ENCODE measurements around the gene ADAMTS18. TPM values are rescaled to one million over a fixed set of nuclear protein-coding genes. Genes with fewer than 3 reads are reported as not detected.

ADAMTS18 gene
- total RNA-seq, 1 experiment from 2014 or later: not detected

DNA sequence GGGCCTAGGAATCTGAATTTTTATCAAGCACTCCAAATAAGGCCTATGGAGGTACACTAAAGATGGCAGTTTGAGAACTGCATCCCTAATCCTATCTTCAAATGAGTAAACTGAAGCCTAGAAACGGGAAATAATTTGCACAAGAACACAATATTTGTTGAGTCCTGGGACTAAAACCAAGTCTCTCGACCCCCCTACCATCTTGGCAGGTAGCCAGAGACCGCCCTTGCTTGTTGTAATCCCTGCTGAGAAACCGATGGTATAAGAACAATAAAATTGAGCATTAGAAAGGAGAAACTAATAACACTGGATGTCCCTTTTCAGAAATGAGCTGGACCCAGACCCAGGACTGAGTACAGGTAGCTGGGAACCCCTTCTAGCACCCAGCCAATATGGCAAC, 24.4 kb downstream of the ADAMTS18 start:
- TF ChIP-seq, protein P1, sequence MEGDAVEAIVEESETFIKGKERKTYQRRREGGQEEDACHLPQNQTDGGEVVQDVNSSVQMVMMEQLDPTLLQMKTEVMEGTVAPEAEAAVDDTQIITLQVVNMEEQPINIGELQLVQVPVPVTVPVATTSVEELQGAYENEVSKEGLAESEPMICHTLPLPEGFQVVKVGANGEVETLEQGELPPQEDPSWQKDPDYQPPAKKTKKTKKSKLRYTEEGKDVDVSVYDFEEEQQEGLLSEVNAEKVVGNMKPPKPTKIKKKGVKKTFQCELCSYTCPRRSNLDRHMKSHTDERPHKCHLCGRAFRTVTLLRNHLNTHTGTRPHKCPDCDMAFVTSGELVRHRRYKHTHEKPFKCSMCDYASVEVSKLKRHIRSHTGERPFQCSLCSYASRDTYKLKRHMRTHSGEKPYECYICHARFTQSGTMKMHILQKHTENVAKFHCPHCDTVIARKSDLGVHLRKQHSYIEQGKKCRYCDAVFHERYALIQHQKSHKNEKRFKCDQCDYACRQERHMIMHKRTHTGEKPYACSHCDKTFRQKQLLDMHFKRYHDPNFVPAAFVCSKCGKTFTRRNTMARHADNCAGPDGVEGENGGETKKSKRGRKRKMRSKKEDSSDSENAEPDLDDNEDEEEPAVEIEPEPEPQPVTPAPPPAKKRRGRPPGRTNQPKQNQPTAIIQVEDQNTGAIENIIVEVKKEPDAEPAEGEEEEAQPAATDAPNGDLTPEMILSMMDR (conservative IDR thresholded peaks at IDR 0.05; ENCODE audit: low read depth, low read length): no peak
- no peak for TF ChIP-seq EZH2 (IDR thresholded peaks at IDR 0.05; ENCODE audit: borderline replicate concordance, low read depth, low read length, poor library complexity, severe bottlenecking)
- no TSS peak for BruUV-seq (replicated peaks)
- Histone ChIP-seq H3K4me3 (ENCODE audit: low read depth, low read length, poor library complexity, severe bottlenecking) (no peak overlapping the region), H3K36me3 (ENCODE audit: insufficient read depth, low read length, poor library complexity, severe bottlenecking) (no peaks in the 10 kb centered on the region), H3K9me3 (ENCODE audit: low read depth, low read length, poor library complexity, severe bottlenecking) (no peaks in the 10 kb centered on the region), H3K27me3 (replicated peaks; ENCODE audit: insufficient read depth, low read depth, low read length, poor library complexity) (no peaks in the 10 kb centered on the region), H3K27ac (ENCODE audit: low read depth, low read length, poor library complexity, severe bottlenecking) (no peak overlapping the region), H3K4me1 (ENCODE audit: insufficient read depth, low read length, poor library complexity, severe bottlenecking) (no peaks in the 10 kb centered on the region)
- CTCF ChIA-PET: no interaction called here
- no peak for DNase-seq (ENCODE audit: low spot score)
- intact Hi-C loops (cut with micrococcal nuclease; ENCODE audit: unreplicated experiment): no loop called here
- POLR2A ChIA-PET (ENCODE audit: low non-redundant PET): no interaction called here

DNA sequence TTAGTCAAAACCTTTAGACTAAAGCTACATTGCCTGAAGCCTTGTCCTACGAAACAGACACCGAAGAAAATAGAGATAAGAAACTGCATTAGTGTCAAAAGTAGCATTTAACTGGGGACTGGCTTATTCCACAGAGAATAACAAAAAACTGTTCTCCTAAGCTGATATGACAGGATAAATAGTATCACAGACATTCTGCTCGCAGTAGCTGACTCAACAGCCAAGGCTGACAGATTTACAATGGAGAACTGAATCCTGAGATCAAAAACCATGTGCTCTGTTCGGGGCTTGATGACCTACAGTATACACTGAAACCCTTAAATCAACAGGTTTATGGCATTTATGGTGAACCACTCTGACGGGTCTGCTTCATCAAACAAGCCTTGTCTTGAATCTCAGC, 25.5 kb downstream of the ADAMTS18 start:
- H3K27ac ChIP-seq (ENCODE audit: low read depth, low read length, poor library complexity, severe bottlenecking): no peak overlapping the region
- DNase-seq (ENCODE audit: low spot score): no peak
- no peaks in the 10 kb centered on the region for H3K36me3 ChIP-seq (ENCODE audit: insufficient read depth, low read length, poor library complexity, severe bottlenecking)
- no peaks in the 10 kb centered on the region for H3K9me3 ChIP-seq (ENCODE audit: low read depth, low read length, poor library complexity, severe bottlenecking)
- intact Hi-C loops (cut with micrococcal nuclease; ENCODE audit: unreplicated experiment): no loop called here
- no peaks in the 10 kb centered on the region for H3K27me3 ChIP-seq (replicated peaks; ENCODE audit: insufficient read depth, low read depth, low read length, poor library complexity)
- H3K4me1 ChIP-seq (ENCODE audit: insufficient read depth, low read length, poor library complexity, severe bottlenecking): no peaks in the 10 kb centered on the region
- TF ChIP-seq, protein P1 (conservative IDR thresholded peaks at IDR 0.05; ENCODE audit: low read depth, low read length): no peak
- TF ChIP-seq EZH2 (IDR thresholded peaks at IDR 0.05; ENCODE audit: borderline replicate concordance, low read depth, low read length, poor library complexity, severe bottlenecking): no peak
- BruUV-seq (replicated peaks): no TSS peak
- ChIA-PET POLR2A (ENCODE audit: low non-redundant PET) (no interaction called here), CTCF (no interaction called here)
- no peak overlapping the region for H3K4me3 ChIP-seq (ENCODE audit: low read depth, low read length, poor library complexity, severe bottlenecking)

DNA sequence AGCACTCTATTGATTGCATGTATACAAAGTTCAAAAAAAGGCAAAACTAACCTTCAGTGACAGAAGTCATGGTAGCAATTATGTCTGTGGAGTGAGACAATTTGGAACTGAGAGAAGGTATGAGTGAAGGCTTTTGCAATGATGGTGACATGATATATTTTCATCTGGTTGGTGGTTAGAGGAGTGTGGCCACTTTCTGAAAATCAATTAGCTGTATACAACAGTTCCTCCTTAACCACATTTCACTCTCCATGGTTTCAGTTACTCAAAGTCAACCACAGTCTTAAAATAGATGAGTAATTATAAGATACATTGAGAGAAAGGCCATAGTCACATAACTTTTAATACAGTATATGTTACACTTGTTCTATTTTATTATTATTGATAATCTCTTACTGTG, 26.2 kb downstream of the ADAMTS18 start:
- CTCF ChIA-PET: no interaction called here

More for the DNA sequence above, 26.2 kb downstream of the ADAMTS18 start:
- Histone ChIP-seq H3K27me3 (replicated peaks; ENCODE audit: insufficient read depth, low read depth, low read length, poor library complexity) (no peaks in the 10 kb centered on the region), H3K9me3 (ENCODE audit: low read depth, low read length, poor library complexity, severe bottlenecking) (no peaks in the 10 kb centered on the region), H3K4me3 (ENCODE audit: low read depth, low read length, poor library complexity, severe bottlenecking) (no peak overlapping the region), H3K27ac (ENCODE audit: low read depth, low read length, poor library complexity, severe bottlenecking) (no peak overlapping the region), H3K4me1 (ENCODE audit: insufficient read depth, low read length, poor library complexity, severe bottlenecking) (no peaks in the 10 kb centered on the region), H3K36me3 (ENCODE audit: insufficient read depth, low read length, poor library complexity, severe bottlenecking) (no peaks in the 10 kb centered on the region)
- intact Hi-C loops (cut with micrococcal nuclease; ENCODE audit: unreplicated experiment): no loop called here
- POLR2A ChIA-PET (ENCODE audit: low non-redundant PET): no interaction called here
- TF ChIP-seq, protein P1 (conservative IDR thresholded peaks at IDR 0.05; ENCODE audit: low read depth, low read length): no peak
- no peak for TF ChIP-seq EZH2 (IDR thresholded peaks at IDR 0.05; ENCODE audit: borderline replicate concordance, low read depth, low read length, poor library complexity, severe bottlenecking)
- BruUV-seq (replicated peaks): no TSS peak
- DNase-seq (ENCODE audit: low spot score): no peak

Data from A673 (cell line).